GM21528 (cell line): ENCODE results near the gene APPBP2.
"Not testable (repeated sequence)": the region's sequence is repeated elsewhere in the genome, so short reads cannot be mapped to it uniquely, and the experiment has no call there.

Experiments used
- ATAC-seq: cut with Tn5 transposase; IDR thresholded peaks from one replicate; pipeline ENCODE4 v1.9.1; 2021; ENCODE audit warnings: mild to moderate bottlenecking, moderate library complexity; ENCODE audit not compliant: unreplicated experiment, low FRiP score

The APPBP2 gene

DNA sequence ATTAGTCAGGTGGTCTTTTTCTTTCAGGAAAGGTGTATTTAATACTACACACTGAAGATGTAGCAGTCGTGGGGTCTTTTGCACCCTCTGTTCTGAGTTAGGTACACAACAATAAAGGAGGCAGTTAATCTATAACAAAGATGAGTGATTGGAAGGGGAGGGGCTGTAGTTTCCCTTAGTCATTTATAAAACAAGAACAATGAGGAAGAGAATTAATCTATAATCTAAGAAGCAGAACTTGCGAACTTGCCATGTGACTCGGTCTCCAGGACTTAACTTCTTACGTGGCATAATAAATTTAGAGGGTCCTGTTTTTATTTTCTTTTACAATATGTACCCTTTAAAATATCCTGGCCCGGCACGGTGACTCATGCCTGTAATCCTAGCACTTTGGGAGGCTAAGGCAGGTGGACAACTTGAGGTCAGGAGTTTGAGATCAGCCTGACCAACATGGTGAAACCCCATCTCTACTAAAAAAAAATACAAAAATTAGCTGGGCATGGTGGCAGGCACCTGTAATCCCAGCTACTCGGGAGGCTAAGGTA is 8.6 kb upstream of the APPBP2 start:
- no peak for ATAC-seq

DNA sequence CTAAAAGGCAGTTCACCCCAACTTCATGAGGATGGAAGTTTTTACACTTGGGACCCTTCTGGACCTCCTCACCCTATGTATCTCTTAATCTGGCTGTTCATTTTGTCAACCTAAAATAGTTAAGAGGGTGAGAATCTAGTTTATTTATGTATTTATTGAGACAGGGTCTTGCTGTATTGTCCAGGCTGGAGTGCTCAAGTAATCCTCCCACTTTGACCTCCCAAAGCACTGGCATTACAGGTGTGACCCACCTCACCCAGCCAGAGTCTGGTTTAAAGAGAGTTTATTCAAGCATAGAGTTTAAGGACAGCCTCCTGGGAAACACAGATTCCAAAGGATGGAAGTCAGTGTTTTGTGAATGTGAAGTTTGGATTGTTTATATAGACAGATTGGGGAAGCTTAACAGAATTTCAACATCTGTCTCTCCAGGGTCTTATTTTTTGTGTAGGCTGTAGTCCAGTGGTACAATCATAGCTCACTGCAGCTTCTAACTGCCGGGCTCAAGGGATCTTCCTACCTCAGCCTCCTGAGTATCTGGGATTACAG is 8.0 kb upstream of the APPBP2 start:
- no peak for ATAC-seq

DNA sequence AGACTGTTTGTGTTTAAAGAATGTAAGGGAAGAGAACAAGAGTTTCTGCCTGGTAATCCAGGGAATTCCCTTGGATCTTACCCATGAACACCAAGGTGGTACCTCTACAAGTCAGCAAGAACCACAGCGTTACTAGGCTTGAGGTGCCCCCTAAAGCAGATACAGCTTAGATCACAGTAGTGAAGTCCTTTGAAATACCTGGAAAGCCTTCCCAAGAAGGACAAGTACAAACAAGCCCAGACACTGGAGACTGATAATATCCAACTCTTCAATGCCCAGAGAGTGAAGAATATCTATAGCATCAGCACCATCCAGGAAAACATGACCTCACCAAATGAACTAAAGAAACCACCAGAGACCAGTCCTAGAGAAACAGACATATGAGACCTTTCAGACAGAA is 3.8 kb upstream of the APPBP2 start:
- ATAC-seq = no peak

DNA sequence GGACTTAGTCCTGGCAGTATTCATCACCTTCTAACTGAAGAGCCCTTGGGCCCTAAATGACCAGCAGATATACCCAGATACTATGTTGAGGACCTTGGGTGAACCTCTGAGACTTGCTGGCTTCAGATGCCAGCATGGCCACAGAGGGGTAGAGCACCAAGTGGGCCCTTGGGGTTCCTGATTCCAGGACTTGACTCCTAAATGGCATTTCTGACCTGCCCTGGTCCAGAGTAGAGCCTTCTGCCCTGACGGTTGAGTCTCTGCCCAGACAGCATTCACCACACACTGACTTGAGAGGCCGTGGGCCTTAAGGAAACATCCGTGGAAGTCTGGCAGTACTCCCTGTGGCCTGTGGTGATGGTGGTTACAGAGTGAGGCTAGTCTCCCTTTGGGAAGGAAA is 2.8 kb upstream of the APPBP2 start:
- no peak for ATAC-seq

DNA sequence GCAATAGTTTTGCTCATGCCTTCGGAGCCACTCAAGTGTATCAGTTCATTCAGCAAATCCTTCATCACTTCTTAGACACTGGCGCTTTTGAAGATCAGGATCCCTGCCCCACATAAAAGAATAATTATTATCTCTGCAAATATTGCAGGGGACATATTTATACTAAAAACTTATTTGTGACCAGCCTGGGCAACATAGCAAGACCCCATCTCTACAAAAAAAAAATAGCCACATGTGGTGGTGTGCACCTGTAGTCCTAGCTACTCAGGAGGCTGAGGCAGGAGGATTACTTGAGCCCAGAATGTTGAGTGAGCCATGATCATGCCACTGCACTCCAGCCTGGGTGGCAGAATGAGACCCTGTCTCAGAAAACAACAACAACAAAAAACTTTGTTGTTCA is 1.7 kb upstream of the APPBP2 start:
- no peak for ATAC-seq

DNA sequence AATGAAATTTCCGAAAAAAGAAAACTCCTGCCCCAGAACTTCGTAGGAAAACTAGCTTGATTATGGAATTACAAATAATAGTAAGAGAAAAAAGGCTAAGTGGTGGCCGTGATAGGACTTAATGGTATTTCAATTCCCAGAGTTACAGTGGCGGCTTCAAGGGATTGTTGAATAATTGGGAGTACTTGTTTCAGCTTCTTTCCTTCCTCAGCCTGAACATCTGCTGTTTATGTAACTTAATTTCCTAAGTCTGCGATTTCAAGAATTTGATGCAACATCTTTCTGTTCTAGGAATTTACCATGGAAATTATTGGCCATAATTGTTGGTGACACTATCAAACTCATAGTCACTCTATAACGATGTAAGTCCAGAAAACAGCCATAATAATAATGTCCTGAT is 684 bp upstream of the APPBP2 start:
- no peak for ATAC-seq

GRCh38 chr17:60525328-60525684 is 736 bp downstream of the APPBP2 start:
- ATAC-seq = no peak

GRCh38 chr17:60524463-60525327 is 1.3 kb downstream of the APPBP2 start:
- ATAC-seq = no peak

- ATAC-seq = no peak
Measured at GRCh38 chr17:60523822-60524221, 2.2 kb downstream of the APPBP2 start.

DNA sequence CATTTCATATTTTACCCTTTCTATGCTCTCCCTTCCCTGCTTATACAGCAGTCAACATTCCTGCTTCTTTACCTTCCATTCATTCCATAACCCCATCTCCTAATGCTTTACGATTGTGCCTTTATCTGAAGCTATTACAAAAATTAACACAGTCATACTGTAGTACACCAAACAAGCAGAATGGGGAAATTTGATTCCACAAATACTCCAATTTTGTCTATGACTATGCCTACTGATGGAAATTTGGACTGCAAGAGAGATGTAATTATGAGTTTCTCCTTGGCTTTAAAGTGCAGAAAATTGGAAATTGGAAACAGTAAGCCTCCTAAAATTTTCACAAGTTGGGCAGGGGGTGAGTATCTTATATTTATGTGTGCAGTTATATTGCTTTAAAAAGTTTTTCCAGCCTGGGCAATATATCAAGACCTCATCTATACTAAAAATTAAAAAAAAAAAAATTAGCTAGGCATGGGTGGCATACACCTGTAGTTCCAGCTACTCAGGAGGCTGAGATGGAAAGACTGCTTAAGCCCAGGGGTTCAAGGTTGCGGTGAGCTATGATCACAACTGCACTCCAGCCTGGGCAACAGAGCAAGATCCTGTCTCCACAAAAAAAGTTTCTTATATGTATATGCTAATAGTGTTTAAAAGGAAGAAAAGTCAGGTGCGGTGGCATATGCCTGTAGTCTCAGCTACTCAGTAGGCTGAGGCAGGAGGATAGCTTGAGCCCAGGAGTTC is 3.0 kb downstream of the APPBP2 start:
- no peak for ATAC-seq

GRCh38 chr17:60519795-60520194 is 6.2 kb downstream of the APPBP2 start:
- ATAC-seq = no peak

GRCh38 chr17:60515683-60516082 is 10.4 kb downstream of the APPBP2 start:
- ATAC-seq = not testable (repeated sequence)

DNA sequence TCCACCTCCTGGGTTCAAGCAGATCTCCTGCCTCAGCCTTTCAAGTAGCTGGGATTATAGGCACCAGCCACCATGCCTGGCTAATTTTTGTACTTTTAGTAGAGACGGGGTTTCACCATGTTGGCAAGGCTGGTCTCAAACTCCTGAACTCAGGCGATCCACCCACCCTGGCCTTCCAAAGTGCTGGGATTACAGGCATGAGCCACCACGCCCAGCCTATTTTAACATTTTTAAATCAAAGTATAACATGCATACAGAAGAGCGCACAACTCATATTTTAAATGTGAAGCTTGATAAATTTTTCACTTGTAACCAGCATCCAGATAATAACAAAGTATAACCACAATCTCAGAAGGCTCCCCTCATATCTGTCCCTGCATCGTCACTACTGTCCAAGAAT is 10.8 kb downstream of the APPBP2 start:
- not testable (repeated sequence) for ATAC-seq

- no peak for ATAC-seq
Measured at GRCh38 chr17:60514500-60514899, 11.5 kb downstream of the APPBP2 start.

- ATAC-seq = no peak
Measured at GRCh38 chr17:60514053-60514452, 12.0 kb downstream of the APPBP2 start.

- no peak for ATAC-seq
Measured at GRCh38 chr17:60513014-60513413, 13.0 kb downstream of the APPBP2 start.

- no peak for ATAC-seq
Measured at GRCh38 chr17:60510723-60511122, 15.3 kb downstream of the APPBP2 start.

- no peak for ATAC-seq
Measured at GRCh38 chr17:60510031-60510430, 16.0 kb downstream of the APPBP2 start.

GRCh38 chr17:60508384-60508980 is 17.6 kb downstream of the APPBP2 start:
- no peak for ATAC-seq

- no peak for ATAC-seq
Measured at GRCh38 chr17:60506312-60506711, 19.7 kb downstream of the APPBP2 start.

GRCh38 chr17:60502145-60502544 is 23.9 kb downstream of the APPBP2 start:
- no peak for ATAC-seq
